Activated CD4-positive, alpha-beta T cell treated with anti-CD3 and anti-CD28 coated beads for 1 hour (primary cell): ENCODE measurements around the gene SCN11A.

ENCODE experiments used
- DNase-seq: peaks from one replicate; pipeline ENCODE4 v3.0.0-alpha.2; 2020

The SCN11A gene

GRCh38 chr3:39051649-39052561 lies at the start of gene SCN11A, which contains the start of gene WDR48:
Gene SCN11A, minus strand, starts transcription at chr3:39051944. Its CDS starts 101,582 bp downstream, at chr3:38950362.
Gene WDR48, plus strand, starts transcription at chr3:39052016. Its CDS starts 10 bp downstream, at chr3:39052026.
- DNase-seq, result peak; percentile 85

GRCh38 chr3:39101022-39101689 lies 49.4 kb upstream of the SCN11A start:
- DNase-seq, result peak; percentile 30

- no peak for DNase-seq
These were observed 48.7 kb upstream of the SCN11A start for GRCh38 chr3:39100500-39100886.

GRCh38 chr3:39099738-39100499 lies 48.2 kb upstream of the SCN11A start:
- no peak for DNase-seq

GRCh38 chr3:39099242-39099641 lies 47.5 kb upstream of the SCN11A start:
- no peak for DNase-seq

- no peak for DNase-seq
These were observed 46.8 kb upstream of the SCN11A start for GRCh38 chr3:39098473-39099000.

- no peak for DNase-seq
These were observed 46.1 kb upstream of the SCN11A start for GRCh38 chr3:39097716-39098472.

GRCh38 chr3:39096775-39097174 lies 45.0 kb upstream of the SCN11A start:
- DNase-seq, result no peak

GRCh38 chr3:39095778-39096177 lies 44.0 kb upstream of the SCN11A start:
- no peak for DNase-seq

- DNase-seq, result no peak
These were observed 43.3 kb upstream of the SCN11A start for GRCh38 chr3:39094851-39095677.

GRCh38 chr3:39090922-39091321 lies 39.2 kb upstream of the SCN11A start:
- DNase-seq, result no peak

- no peak for DNase-seq
These were observed 37.1 kb upstream of the SCN11A start for GRCh38 chr3:39088889-39089288.

- no peak for DNase-seq
These were observed 36.7 kb upstream of the SCN11A start for GRCh38 chr3:39088456-39088855.

- DNase-seq, result no peak
These were observed 34.4 kb upstream of the SCN11A start for GRCh38 chr3:39086144-39086543.

- no peak for DNase-seq
These were observed 31.0 kb upstream of the SCN11A start for GRCh38 chr3:39082666-39083313.

GRCh38 chr3:39080026-39080425 lies 28.3 kb upstream of the SCN11A start:
- no peak for DNase-seq

GRCh38 chr3:39079530-39079929 lies 27.8 kb upstream of the SCN11A start:
- no peak for DNase-seq

- DNase-seq, result no peak
These were observed 24.2 kb upstream of the SCN11A start for GRCh38 chr3:39075910-39076309.

- no peak for DNase-seq
These were observed 16.8 kb upstream of the SCN11A start for GRCh38 chr3:39068556-39068955.

- no peak for DNase-seq
These were observed 15.5 kb upstream of the SCN11A start for GRCh38 chr3:39067286-39067685.

GRCh38 chr3:39065197-39065596 lies 13.5 kb upstream of the SCN11A start:
- no peak for DNase-seq
